Measurements from ENCODE around the gene ASS1. TPM values are rescaled to one million over a fixed set of nuclear protein-coding genes. Genes with fewer than 3 reads are reported as not detected.

Gene ASS1
- total RNA-seq, 1 donor from 2014 or later = 65.5 TPM

DNA sequence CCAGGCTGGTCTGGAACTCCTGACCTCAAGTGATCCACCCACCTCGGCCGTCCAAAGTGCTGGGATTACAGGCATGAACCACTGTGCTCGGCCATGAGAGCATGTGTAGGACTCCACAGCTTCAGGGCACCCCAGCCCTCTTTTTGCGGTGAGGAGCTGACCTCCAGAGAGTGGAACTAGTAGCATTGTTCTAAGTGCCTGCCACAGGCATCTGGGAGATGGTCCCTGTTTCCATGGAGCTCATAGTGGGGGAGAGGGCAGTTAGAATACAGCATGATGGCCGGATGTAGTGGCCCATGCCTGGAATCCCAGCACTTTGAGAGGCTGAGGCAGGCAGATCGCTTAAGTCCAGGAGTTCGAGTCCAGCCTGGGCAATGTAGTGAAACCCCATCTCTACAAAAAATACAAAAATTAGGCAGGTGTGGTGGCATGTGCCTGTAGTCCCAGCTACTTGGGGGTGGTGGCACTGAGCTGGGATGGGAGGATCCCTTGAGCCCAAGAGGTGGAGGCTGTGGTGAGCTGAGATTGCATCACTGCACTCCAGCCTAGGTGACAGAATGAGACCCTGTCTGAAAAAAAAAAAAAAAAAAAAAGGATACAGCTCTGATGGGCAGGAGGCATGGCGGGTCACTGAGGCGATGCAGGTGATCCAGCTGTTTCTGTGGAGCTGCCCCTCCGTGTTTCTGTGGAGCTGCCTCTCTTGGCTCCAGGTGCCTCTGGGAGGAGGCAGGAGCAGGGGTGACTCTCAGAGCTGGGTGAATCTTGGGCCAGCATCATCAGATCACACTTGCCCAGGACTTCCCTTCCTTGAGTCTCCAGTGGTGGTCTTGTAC is 4.2 kb downstream of the ASS1 start:
- intact Hi-C loops (cut with micrococcal nuclease) = no loop called here
- DNase-seq (no peak), ATAC-seq (no peak)

DNA sequence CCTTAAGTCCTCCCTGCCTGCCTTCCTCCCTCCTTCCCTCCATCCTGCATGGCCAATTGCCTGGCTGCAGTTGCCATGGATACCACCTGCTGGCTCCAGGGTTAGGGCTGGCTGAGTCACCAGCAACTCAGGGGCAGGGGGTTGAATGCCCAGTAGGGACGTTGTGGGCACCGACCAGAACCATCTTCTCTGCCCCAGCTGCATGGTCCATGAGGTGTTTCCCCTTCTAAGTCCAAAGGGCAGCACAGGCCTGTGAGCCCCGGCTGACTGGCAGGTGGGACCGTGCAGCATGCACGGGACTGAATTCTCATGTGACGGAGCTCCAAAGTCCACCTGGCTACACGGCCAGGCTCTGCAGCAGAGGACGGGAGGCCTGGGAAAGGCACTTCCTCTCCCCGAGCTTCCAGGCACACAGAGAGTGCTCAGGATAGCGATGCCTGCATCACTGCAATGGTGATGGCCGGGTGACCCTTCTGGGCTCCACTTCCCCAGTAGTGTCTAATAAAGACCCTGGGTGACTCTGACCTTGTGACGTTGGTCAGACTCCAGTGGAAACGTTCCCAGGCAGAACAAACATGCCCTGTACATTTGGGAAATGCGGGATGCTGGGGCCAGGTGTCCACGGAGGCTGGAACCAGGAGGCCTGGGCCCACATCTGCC is 5.7 kb downstream of the ASS1 start:
- no peak for DNase-seq
- intact Hi-C loops (cut with micrococcal nuclease) = no loop called here
- no peak for ATAC-seq

DNA sequence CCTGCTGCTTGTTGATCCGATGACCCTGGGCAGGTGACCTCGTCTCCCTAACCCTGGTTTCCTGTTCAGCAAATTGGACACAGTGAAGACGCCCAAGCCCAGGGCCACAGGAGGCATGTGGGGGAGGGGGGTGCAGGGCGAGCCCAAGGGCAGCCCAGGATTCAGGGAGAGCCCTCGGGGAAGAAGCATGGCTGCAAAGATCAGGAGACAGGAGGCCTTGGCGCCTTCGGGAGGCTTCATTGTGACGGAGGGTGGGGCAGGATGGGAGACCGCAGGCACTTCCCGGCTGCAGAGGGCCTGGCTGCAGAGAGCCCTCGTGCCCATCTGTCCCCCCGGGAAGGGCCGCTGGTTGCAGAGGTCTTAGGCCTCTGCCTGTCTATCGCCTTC is 6.2 kb downstream of the ASS1 start:
- ATAC-seq = no peak
- intact Hi-C loops (cut with micrococcal nuclease) = no loop called here

DNA sequence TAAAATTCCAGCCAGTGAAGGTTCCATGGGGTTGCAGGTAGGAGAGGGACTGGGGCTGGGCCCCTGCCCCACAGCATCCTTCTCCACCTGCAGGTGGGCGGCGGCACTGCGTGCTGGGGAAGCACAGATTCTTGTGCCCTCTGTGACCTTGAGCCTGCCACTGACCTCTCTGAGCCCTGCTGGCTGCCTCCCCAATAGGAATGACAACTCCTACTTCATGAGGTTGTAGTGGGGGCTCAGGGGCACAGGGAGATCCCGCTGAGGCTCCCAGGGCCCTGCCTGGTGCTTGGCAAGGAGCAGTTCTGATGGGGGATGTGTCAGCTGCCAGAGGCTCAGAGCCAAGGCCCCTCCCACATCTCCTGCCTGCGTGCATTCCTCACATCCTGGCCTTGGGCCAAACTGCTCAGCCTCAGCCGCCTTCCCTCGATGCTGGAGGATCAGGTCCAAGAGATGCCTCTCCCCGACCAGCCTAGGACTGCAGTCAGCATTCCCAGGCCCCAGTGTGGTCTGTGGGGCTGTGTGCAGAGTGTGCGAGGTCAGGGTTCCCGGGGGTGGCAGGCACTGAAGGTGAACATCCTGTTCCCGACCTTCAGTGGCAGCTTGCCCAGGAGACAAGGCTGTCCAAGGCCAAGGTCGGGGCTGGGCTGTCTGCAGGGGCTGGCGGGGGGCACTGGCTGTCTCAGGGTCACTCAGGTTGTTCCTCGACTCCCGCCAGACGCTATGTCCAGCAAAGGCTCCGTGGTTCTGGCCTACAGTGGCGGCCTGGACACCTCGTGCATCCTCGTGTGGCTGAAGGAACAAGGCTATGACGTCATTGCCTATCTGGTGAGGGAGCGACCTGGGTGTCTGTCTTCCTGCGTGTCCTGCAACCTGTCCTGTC is 7.0 kb downstream of the ASS1 start:
- intact Hi-C loops (cut with micrococcal nuclease) = no loop called here
- ATAC-seq (peak; percentile 75), DNase-seq (peak; percentile 90)

More for the DNA sequence above, 6.2 kb downstream of the ASS1 start:
- DNase-seq = no peak

DNA sequence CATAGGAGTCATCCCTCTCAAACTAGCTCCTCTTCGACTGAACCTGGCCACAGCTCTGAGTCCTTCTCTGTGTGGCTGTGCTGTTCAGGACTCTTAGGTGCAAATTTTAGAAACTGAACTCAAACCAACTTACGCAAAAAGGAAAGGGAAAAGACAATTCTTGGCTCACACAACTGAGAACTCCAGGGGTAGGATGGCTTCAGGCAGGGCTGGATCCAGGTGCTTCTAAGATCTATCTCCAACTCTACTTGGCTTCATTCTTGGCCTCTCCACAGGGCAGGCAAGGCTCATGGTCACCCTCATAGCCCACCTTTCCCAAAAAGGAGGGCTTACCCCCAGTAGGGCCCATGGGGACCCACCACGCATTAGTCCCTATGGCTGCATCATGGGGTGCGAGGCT is 8.1 kb downstream of the ASS1 start:
- ATAC-seq (no peak), DNase-seq (no peak)
- intact Hi-C loops (cut with micrococcal nuclease) = no loop called here

DNA sequence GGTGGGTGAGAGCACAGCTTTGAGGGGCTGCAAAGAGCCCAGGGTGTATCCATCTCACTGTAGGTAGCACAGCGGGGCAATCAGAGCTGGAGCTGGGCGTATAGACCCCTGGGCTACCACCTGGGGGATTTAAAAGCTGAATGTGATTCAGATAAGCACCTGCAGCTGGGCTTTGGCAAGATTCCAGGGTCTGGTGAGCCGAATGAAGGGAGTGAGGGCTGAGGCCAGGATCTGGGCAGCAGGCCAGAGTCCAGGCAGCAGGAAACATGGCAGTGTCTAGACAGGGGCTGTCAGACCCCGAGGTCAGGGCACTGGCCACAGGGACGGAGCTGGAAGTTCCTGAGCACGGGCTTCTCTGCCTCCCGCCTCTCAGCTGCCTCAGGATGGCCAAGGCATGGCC is 8.7 kb downstream of the ASS1 start:
- intact Hi-C loops (cut with micrococcal nuclease) = no loop called here
- peak; percentile 79 for DNase-seq
- peak; percentile 31 for ATAC-seq

DNA sequence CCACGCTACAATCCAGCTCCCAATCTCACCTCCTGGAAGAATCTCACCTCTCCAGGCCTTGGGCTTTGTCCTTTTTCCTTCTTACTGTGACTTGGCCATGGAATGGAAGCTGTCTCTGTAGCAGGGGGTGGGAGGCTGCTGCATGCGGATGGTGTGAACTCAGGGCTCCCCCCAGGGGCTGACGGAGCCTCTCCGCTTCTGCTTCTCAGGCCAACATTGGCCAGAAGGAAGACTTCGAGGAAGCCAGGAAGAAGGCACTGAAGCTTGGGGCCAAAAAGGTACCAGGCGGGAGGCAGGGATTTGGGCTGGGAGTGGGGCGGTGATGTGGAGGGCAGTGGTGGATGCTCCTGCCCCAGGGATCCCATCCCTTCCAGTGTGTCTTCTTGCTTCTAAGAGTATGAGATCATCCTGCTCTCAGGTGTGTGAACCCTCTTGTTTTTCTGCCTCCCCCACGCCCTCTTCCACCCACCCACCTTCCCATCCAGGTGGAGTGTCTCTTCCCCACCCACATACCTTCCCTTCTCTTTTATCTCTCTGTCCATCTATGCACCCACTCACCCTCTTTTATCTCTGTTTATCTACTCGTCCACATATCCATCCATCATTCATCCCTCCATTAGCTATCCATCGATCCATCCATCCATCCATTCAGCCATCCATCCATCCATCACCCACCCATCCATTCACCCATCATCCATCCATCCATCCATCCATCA is 9.5 kb downstream of the ASS1 start:
- no peak for ATAC-seq
- DNase-seq = no peak

DNA sequence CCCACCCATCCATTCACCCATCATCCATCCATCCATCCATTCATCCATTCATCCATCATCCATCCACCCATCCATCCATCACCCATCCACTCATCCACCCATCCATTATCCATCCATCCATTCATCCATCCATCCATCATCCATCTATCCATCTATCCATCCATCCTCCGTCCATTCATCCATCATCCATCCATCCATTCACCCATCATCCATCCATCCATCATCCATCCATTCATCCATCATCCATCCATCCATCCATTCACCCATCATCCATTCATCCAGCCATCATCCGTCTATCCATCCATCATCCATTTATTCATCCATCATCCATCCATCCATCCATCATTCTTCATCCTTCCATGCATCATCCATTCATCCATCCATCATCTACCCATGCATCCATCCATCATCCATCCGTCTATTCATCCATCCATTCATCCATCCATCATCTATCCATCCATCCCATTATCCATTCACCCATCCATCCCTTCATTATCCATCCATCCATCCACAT is 10.1 kb downstream of the ASS1 start:
- intact Hi-C loops (cut with micrococcal nuclease) = no loop called here
- no peak for DNase-seq
- ATAC-seq = no peak

More for the DNA sequence above, 9.5 kb downstream of the ASS1 start:
- intact Hi-C loops (cut with micrococcal nuclease) = no loop called here

DNA sequence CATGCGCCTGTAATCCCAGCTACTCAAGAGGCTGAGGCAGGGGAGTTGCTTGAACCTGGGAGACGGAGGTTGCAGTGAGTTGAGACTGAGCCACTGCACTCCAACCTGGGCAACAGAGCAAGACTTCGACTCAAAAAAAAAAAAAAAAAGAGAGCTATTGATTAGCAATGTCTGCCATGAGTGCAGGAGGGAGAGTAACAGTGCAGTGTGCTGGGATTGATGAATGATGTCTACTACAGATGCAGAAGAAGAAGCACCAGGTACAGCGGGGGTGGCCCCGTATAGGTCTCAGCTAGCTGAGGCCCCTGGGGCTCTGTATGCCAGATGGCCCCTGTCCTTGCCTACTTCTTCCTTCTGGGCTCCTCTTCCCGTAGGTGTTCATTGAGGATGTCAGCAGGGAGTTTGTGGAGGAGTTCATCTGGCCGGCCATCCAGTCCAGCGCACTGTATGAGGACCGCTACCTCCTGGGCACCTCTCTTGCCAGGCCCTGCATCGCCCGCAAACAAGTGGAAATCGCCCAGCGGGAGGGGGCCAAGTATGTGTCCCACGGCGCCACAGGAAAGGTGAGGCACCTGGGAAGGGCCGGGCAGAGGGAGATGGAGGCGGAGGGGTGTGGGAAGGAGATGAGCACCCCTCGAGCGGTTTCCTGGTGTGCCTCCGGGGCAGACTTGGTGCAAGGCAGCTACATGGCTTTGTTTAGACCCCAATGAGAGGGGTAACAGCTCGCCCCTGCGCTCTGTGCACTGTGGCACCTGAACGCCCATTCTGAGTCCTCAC is 13.5 kb downstream of the ASS1 start:
- ATAC-seq = no peak
- intact Hi-C loops (cut with micrococcal nuclease) = no loop called here
- no peak for DNase-seq

DNA sequence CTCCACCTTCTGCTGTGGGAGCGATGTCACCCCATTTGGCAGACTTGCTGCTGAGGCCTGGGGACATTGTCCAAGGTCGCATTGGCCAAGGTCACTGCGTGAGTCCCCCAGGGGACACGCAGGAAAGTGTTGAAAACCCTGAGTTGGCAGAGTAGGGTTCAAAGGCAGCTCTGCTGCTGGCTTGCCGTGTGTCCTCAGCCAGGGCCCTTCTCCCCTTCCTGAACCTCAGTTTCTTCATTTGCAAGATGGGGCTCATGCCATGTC is 14.0 kb downstream of the ASS1 start:
- ATAC-seq = no peak
- intact Hi-C loops (cut with micrococcal nuclease) = no loop called here
- no peak for DNase-seq

DNA sequence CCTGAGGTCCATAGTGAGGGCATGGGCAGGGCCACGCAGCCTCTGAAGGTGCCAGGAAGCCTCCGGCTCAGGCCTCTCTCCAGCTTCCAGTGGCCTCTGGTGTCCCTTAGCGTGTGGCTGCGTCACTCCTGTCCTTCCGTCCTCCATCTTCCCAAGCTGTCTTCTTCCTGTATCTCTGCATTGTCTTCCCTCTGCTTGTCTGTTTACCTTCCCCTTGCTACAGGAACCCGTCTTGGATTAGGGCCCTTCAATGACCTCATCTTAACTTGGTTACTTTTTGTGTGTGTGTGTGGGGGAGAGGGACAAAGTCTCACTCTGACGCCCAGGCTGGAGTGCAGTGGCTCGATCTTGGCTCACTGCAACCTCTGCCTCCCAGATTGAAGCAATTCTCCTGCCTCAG is 14.4 kb downstream of the ASS1 start:
- DNase-seq (no peak), ATAC-seq (no peak)

DNA sequence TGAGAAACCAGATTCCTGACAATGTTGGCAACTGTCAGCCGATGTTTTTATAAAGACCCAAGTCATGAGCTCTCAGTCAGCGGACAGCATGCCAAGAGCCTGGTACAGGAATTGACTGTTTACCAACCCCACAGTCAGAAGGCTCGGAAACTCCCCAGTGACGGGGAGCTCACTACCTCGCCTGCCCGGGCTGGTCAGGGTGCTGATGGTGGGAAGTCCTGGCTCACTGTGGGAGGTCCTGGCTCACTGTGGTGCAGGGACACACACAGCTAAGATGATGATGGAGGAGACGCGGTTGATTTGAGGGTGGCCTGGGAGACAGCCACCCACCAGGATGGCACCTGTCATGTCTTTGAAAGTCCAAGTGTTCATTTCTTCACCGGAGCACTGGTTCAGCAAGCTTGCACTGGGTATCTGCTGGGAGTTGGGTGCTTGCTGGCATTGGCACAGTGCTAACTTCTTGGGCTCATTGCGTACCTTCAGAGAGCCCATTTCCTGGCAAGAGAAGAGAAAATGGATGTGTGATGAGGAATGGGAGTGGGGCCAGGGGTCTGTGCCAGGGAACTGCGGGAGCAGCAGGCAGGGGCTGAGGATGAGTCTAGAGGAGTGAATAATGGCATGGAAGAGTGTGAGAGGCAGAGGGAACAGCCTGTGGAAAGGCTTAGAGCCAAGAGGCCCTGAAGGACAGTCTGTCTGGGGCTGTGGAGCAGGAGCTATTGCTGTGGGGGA is 15.3 kb downstream of the ASS1 start:
- peak; percentile 45 for ATAC-seq
- no peak for DNase-seq
- intact Hi-C loops (cut with micrococcal nuclease) = loop anchor here (5.0 kb wide), 1 partner anchor 222 kb away; no protein-coding TSS in a partner anchor

More for the DNA sequence above, 14.4 kb downstream of the ASS1 start:
- intact Hi-C loops (cut with micrococcal nuclease) = no loop called here

DNA sequence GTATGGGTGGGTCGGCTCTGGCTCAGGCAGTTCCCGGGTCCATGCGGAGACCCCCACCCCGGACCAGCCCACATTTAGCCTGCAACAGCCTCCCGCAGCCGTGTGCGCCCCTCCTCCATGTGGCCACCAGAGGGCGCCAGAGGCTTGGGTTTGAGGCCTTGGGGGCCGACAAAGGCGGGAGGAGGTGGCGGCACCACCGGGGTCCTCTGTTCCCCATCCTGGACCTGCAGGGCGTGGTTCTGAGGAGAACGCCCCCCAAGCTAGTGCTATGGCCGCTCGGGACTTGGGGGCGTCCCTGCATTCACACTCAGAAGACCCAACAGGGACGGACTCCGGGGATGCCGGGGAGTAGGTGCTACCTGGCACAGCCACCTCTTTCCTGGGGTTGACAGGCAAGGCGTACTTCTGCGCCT is 16.5 kb downstream of the ASS1 start:
- intact Hi-C loops (cut with micrococcal nuclease) = loop anchor here (5.0 kb wide), 1 partner anchor 221 kb away; no protein-coding TSS in a partner anchor
- ATAC-seq = peak; percentile 61
- DNase-seq = peak; percentile 83

DNA sequence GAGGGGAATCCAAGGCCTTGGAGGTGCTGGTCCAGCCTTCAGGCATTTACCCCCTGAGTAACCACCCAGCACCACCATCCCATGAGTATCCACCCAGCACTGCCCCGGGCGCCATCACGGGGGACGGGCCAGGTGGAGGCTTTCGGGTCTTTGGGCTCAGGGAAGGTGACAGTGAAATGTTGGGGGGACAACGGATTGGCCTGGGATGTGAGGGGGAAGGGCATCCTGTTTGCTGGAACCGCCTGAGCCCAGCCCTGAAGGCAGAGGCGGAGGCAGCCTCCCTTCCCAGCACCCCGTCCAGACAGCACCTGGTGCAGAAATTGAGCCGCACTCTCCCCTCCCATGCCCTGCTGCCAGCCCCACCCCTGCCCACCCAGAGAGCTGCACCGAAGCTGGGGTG is 17.0 kb downstream of the ASS1 start:
- ATAC-seq (no peak), DNase-seq (no peak)
- intact Hi-C loops (cut with micrococcal nuclease) = loop anchor here (5.0 kb wide), 1 partner anchor 221 kb away; no protein-coding TSS in a partner anchor

DNA sequence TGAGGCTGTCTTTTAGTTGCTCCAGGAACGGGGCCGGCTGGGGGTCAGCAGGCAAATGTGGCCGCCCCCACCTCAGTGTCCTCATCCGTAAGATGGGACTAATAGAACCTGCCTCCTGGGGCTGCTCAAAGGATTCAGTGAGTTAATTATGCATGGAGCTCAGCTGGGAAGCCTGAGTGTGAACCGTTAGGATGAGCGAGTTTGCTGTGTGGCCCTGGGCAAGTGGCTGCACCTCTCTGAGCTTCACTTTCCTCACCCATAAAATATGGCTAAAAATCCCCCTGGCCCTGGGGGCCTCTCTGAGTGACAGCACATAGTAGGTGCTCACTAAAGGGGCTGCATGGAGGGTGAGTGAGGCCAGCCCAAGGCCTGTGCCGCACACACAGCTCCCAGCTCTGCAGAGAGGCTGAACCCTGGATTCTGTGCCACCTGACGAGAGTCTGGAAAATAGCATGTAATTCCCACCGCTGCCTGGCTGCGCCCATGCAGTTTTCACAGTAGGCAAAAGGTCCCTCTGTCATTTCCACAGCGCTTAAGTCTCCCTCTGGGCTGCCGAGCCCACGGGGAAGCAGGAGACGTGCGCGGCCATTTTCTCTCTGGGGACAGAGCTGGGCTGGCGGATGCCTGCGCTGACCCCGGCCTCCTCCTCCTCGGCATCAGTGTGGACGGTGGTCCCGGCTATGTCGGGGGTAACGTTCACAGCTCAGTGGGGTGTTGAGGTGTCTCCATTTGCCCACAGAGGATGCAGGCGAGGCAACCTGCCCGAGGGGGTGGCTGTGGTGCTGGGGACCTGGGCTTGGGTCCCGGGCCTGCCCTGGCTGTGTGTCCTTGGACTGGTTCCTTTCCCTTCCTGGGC is 18.2 kb downstream of the ASS1 start:
- ATAC-seq (no peak), DNase-seq (no peak)
- intact Hi-C loops (cut with micrococcal nuclease) = loop anchor here (5.0 kb wide), 1 partner anchor 219 kb away; no protein-coding TSS in a partner anchor

Measured in left ventricle myocardium superior (tissue), 1 donor.